Liver (tissue), 3 donors: ENCODE results near the gene GRM1.

Experiments
- ATF3 ChIP-seq: IDR thresholded peaks from 2 replicates; pipeline ENCODE4 v1.6.1; 2016; ENCODE audit warnings: antibody characterized with exemption
- CTCF ChIP-seq: fragments of 150-350 bp; IDR thresholded peaks from 2 replicates; pipeline ENCODE4 v1.5.1; 2017; ENCODE audit warnings: improper control_type of control experiment, low read depth, low read length; ENCODE audit not compliant: missing input control
- EGR1 ChIP-seq, 2 donors: IDR thresholded peaks; 2 replicates each; pipeline ENCODE4 v1.6.1; 2016 to 2018; ENCODE audit warnings: antibody characterized with exemption in 2 of 2, low read depth in 2 of 2
- FOXA1 ChIP-seq: IDR thresholded peaks from 2 replicates; pipeline ENCODE4 v1.6.1; 2016; ENCODE audit warnings: antibody characterized with exemption
- GABPA ChIP-seq, 2 donors: IDR thresholded peaks in 1 of 2; conservative IDR thresholded peaks in 1 of 2; 2 replicates each; pipeline ENCODE4 v1.6.1; 2016; ENCODE audit warnings: antibody characterized with exemption in 2 of 2, mild to moderate bottlenecking in 1 of 2, moderate library complexity in 1 of 2
- MAX ChIP-seq: IDR thresholded peaks from 2 replicates; pipeline ENCODE4 v1.6.1; 2016; ENCODE audit warnings: antibody characterized with exemption
- RAD21 ChIP-seq, 2 donors: IDR thresholded peaks; 2 replicates each; pipeline ENCODE4 v1.6.1; 2016; ENCODE audit warnings: antibody characterized with exemption in 2 of 2, mild to moderate bottlenecking in 2 of 2
- REST ChIP-seq: IDR thresholded peaks from 2 replicates; pipeline ENCODE4 v1.6.1; 2016; ENCODE audit warnings: antibody characterized with exemption, mild to moderate bottlenecking
- SP1 ChIP-seq: IDR thresholded peaks from 2 replicates; pipeline ENCODE4 v1.6.1; 2018; ENCODE audit warnings: antibody characterized with exemption, mild to moderate bottlenecking
- TAF1 ChIP-seq: conservative IDR thresholded peaks from 2 replicates; pipeline ENCODE4 v1.6.1; 2016; ENCODE audit warnings: antibody characterized with exemption, mild to moderate bottlenecking
- YY1 ChIP-seq: IDR thresholded peaks from 2 replicates; pipeline ENCODE4 v1.6.1; 2016; ENCODE audit warnings: antibody characterized with exemption, mild to moderate bottlenecking
- donor health status: healthy.
- donor health status: healthy.

GRCh38 chr6:146056506-146056905 lies 27.6 kb downstream of the GRM1 start:
- no peak for TF ChIP-seq RAD21 (IDR thresholded peaks at IDR 0.05)
- no peak for TF ChIP-seq MAX
- TF ChIP-seq CTCF, result no peak
- TF ChIP-seq ATF3, result no peak
- no peak for TF ChIP-seq FOXA1
- no peak for TF ChIP-seq SP1
- TF ChIP-seq TAF1, result no peak
- no peak for TF ChIP-seq GABPA (IDR thresholded peaks at IDR 0.05 in 1 of 2, conservative IDR thresholded peaks at IDR 0.05 in 1 of 2)
- TF ChIP-seq YY1, result no peak
- TF ChIP-seq EGR1 (IDR thresholded peaks at IDR 0.05; ENCODE audit: low read depth in 2 of 2), result no peak
- no peak for TF ChIP-seq REST
